IPS-11a (cell line): ENCODE data around the gene TRPV2.

Experiments
- H3K4me3 ChIP-seq: one replicate; pipeline ENCODE4 v1.5.1; 2013; ENCODE audit warnings: low read depth, low read length, control low read depth

TRPV2 gene

DNA sequence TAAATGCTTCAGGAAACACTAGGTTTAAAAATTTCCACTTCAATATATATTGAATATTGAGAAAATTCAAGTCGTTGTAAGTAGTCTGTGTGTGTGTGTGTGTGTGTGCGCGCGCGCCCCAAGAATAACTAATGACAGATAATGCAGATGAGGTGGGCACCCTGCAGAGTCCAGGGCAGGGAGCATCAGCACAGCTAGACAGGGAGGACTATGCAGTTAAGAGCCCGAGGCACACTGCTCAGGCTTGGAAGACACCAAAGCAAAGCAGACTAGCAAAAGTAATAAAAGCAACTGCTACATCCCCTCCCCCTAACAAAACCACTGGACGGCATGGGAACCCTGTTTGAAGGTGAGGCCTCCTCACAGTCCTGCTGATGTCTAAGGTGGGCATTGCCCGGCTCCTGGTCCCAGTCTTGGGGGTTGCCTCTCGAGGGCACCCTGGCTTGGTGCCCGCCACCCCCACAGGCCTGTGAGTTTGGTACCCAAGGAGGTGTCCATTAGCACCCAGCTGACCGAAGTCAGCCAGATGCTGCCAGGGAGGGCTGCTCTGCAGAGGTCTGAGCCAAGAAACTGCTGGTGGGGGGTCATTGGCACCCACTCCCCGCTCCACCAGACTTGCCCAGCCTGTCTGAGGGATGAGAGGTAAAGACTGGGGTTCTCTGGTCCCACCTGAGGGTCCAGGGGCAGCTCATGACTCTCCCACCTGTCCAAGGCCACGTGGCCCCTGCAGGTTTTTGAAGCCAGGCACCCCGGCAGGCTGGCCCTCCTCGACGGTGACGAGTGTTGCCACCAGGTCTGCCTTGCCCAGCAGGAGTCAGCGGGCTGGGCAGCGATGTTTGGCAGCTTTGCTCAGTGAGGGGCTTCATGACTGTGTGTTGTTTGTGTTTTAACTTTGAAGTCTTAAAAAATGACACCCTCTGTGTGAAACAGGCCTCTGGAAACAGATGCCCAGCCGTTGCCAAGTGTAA, 58.0 kb downstream of the TRPV2 start:
- H3K4me3 ChIP-seq = no peak overlapping the region

DNA sequence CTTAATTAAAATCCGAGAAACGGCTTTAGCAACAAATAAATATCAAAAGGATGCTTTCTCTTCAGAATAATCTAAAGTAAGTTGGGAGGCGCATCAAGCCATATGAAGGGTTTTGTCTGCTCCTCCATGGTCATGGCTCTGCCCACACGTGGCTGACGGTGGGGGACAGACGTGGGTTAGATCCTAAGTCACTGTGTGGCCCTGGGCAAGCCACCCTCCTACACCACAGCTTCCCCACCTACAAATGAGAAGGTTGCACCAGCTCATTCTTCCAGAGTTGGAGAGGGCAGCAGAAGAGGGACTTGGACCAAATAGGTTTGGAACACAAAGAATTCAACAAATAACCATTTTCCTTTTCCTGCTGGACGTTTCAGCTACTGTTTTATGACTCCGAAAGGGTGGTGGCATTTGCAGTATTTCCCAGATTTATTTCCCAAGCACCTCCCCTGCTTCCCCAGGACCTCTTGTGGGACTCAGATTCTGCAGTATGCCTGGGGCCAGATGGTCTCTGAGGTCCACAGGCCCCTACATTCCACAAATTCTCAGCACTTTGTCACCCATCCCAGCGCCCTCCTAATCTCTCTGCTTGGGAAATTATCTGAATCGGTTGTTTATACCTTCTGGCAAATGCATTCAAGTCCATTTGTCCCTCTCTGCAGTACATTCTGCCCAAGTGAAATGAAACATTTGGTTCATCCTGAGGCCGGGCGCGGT, 58.8 kb downstream of the TRPV2 start:
- no peak overlapping the region for H3K4me3 ChIP-seq

DNA sequence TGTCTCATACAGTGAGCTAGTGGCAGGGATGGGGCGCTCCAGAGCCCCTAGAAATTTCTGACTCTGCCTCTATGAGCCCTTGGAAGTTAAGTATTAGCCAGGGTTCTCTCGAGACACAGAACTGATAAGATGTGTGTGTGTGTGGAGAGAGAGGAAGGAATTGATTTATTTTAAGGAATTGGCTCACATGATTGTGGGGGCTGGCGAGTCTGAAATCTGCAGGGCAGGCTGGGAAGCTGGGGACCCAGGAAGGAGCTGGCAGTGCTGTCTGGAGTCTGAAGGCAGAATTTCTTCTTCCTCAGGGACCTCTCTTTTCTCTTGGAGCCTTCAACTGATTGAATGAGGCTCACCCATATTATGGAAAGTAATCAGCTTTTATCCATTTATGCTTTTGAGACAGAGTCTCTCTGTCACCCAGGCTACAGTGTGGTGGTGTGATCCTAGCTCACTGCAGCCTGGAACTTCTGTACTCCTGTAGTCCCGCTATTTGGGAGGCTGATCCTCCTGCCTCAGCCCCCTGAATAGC, 59.9 kb downstream of the TRPV2 start:
- H3K4me3 ChIP-seq = no peak overlapping the region

DNA sequence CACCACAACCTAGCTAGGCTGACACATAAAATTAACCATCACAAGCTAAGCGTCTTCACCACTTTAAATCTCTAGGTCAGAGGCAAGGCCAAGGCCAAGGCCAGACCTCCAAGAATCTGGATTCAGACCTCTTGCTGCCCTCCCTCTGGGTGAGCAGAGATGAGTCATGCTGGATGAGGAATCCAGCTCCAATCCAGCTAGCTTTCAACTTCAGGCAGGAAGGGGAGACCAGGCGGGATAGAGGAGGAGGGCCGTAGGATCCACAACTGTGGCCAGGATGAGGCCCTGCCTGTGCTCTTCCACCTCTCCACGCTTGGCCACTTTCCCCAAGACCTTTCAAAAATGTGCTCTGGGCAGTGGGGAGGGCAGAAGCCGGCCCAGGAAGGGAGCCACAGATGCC, 61.9 kb downstream of the TRPV2 start:
- H3K4me3 ChIP-seq = no peak overlapping the region

DNA sequence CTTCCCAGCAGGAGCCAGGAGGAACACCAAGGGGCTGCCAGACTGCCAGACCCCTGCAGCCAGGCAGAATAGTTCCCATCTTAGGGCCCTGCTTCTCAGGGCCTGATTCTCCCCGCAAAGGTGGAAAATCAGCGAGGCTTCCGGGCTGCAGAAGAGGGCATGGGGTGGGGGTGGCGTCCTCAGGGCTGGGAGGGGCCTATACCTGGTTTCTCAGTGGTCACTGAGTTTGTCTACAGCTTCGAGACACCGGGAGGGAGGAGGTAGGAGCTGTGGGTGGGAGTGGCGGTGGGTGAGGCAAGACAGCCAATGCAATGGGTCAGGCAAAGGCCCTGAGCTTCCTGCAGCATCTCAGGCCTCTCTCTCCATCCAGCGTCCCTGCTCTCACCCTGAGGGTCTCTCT, 62.3 kb downstream of the TRPV2 start:
- no peak overlapping the region for H3K4me3 ChIP-seq

DNA sequence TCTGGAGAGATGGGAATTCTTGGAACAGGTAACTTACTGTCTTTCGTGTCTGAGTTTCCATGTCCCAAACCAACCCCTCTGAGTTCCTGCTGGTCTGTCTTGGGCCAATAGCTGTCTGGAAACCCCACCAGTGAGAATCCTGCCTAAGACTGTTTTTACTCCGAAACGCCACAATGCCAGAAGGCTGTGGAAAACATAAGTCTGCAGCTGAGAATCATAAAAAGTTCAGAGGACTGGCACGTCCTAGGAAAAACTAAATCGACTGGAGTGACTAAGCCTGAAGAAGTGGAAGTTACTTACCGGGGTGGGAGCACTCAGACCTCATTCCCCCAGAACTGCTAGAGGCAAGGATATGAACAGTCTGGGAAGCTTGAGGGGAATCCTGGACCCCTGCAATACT, 63.3 kb downstream of the TRPV2 start:
- no peak overlapping the region for H3K4me3 ChIP-seq

DNA sequence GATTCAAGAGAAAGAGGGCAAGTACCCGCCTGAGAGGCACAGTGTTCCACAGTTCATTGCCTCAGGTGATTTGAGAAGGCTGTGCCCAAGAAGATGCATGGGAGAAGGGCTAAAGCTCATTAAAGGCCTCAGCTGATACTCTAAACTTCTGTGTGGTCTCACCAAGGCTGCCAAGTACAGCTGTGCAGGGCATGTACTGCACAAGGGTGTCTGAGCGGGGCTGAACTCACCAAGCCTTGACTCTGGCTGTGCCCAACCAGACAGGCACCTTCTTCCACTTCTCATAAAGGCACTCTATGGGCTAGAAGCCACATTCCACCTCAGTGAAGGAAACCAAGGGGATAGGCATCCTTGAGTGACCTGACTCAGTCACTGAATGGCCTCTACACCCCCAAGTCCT, 63.9 kb downstream of the TRPV2 start:
- H3K4me3 ChIP-seq = no peak overlapping the region

DNA sequence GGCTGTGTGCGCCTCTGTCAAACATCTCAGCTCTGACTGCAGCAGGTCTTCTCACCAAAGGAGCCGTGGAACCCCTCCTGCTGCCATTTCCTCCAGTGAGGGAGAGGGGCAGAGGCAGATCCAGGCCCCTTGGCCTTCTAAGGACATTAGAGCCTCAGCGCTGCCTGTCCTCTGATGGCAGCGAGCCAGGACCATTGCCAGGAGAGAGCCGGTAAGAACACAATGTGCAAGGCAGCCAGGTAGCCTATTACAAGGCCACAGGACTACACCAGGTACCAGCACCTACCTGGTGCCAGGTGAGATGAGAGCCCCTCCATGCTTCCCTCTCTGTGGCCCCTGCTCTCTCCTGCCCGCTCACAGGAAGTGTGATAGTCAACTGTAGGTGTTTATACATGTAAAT, 65.6 kb downstream of the TRPV2 start:
- H3K4me3 ChIP-seq = no peak overlapping the region

DNA sequence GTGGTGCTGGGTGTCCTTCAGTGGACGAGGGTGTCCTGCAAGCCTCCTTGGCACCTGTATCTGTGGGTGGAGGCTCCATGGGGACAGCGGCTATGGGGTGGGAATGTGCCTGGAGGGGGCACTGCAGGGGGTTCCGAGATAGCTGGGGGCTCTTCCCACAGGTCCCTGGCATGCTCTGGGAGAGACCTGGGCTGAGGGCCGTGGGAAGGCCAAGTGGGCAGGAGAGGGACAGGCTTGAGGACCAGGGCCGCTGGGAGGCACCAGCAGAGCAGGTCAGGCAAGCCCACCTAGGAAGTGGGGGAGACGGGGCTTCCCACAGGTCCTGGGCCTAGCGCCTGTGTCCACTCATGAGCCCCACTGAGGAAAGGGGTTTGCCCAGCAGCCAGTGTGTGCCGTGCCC, 66.9 kb downstream of the TRPV2 start:
- H3K4me3 ChIP-seq = no peak overlapping the region

DNA sequence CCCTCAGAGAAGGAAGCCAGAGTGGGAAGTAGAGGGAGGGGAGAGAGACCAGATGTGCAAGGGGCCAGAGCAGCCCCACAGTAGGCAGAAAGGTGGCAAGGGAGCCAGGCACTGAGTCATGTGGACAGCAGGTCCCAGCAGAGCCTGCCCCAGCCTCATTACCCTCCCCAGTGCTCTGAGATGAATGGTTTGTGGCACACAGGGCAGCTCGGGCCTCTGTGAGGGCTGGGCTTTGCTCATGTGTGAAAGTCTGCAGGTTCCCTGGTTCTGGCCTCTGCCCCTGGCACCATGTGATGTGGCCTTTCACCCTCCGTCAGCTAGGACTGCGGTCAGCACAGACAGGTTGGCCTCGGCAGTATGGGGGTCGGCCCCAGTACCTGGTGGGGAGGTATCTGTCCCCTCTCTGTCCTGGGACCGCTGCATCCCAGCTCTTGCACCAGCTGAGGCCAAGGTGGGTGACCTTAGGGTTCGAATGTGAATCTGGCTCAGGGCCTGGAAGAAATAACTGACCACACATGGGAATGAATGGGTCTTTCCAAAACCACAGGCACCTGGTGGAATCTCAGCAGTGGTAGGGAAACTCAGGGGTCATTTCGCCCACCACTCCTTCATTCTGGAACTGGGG, 67.8 kb downstream of the TRPV2 start:
- no peak overlapping the region for H3K4me3 ChIP-seq

DNA sequence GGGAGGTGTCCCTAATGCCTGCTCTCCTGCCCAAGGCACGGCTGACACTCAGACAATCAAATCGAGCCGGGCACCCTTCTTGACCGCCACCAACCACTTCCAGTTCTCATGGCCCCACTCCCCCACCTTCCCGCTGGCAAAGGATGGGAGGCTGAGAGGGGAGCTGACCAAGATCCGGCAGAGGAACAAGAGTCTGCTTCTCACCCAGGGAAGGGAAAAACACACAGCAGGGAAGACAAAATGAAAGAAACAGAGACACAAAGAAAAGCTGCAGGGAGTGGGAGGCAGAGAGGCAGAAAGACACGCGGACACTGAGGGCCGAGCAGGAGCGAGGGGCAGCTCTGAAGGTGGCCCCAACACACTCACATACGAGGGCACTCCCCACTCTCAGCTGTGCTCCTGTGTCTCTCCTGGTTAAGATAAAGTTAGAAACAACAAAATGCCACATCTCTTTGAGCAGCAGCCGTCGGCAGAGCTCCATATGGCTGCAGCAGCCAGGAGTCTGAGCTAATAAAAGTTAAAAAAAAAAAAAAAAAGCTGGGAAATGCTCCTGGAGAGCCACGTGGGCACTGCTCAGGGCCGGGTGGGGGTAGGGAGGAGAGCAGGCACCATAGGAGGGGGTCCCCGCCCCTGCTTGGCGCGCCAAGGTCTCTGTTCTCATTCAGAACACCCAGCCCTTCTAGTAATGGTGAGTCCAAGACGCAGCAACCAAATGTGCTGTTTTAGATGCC, 69.2 kb downstream of the TRPV2 start:
- no peak overlapping the region for H3K4me3 ChIP-seq
